ENCODE measurements around the gene LGR4.

DNA sequence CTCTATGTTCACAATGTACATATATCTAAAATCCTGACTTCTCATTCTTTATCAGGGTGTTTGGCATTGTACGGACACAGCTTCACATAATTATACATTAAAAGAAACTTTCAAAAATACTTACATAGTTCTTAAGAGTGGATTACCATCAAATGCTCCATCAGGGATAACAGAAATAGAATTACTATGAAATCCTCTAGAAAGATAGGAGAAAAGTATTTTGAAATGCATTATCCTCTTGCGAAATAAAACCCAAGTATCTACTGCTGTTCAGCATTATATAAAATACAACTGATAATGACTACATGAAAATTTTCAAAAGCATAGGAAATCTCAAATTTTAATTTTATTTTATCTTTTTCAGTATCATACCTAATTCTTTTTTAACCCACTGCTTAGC lies 91.8 kb downstream of the LGR4 start:
- TF ChIP-seq, protein P1, sequence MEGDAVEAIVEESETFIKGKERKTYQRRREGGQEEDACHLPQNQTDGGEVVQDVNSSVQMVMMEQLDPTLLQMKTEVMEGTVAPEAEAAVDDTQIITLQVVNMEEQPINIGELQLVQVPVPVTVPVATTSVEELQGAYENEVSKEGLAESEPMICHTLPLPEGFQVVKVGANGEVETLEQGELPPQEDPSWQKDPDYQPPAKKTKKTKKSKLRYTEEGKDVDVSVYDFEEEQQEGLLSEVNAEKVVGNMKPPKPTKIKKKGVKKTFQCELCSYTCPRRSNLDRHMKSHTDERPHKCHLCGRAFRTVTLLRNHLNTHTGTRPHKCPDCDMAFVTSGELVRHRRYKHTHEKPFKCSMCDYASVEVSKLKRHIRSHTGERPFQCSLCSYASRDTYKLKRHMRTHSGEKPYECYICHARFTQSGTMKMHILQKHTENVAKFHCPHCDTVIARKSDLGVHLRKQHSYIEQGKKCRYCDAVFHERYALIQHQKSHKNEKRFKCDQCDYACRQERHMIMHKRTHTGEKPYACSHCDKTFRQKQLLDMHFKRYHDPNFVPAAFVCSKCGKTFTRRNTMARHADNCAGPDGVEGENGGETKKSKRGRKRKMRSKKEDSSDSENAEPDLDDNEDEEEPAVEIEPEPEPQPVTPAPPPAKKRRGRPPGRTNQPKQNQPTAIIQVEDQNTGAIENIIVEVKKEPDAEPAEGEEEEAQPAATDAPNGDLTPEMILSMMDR (IDR thresholded peaks at IDR 0.05), result no peak
- TF ChIP-seq POLR2A (IDR thresholded peaks at IDR 0.05), result no peak

All from uterus (tissue), 2 donors.